Epithelial cell of alveolus of lung (primary cell): ENCODE results near the gene WDR6. TPM values are rescaled to one million over a fixed set of nuclear protein-coding genes. Genes with fewer than 3 reads are reported as not detected.

Source experiments
- total RNA-seq: library from RNA; depleted of rRNA; stranded (reverse); fragments of >200 nt; gene quantifications from 2 replicates; pipeline ENCODE4 v1.2.1, GENCODE V29; 2015

WDR6 gene, protein sequence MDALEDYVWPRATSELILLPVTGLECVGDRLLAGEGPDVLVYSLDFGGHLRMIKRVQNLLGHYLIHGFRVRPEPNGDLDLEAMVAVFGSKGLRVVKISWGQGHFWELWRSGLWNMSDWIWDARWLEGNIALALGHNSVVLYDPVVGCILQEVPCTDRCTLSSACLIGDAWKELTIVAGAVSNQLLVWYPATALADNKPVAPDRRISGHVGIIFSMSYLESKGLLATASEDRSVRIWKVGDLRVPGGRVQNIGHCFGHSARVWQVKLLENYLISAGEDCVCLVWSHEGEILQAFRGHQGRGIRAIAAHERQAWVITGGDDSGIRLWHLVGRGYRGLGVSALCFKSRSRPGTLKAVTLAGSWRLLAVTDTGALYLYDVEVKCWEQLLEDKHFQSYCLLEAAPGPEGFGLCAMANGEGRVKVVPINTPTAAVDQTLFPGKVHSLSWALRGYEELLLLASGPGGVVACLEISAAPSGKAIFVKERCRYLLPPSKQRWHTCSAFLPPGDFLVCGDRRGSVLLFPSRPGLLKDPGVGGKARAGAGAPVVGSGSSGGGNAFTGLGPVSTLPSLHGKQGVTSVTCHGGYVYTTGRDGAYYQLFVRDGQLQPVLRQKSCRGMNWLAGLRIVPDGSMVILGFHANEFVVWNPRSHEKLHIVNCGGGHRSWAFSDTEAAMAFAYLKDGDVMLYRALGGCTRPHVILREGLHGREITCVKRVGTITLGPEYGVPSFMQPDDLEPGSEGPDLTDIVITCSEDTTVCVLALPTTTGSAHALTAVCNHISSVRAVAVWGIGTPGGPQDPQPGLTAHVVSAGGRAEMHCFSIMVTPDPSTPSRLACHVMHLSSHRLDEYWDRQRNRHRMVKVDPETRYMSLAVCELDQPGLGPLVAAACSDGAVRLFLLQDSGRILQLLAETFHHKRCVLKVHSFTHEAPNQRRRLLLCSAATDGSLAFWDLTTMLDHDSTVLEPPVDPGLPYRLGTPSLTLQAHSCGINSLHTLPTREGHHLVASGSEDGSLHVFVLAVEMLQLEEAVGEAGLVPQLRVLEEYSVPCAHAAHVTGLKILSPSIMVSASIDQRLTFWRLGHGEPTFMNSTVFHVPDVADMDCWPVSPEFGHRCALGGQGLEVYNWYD
- 59.0 and 86.9 TPM in 2 replicates for total RNA-seq

GRCh38 chr3:49007068-49007770 lies at the start of gene WDR6:
WDR6 (plus strand) TSS chr3:49007391; CDS start chr3:49007432, 41 bp downstream.

DNA sequence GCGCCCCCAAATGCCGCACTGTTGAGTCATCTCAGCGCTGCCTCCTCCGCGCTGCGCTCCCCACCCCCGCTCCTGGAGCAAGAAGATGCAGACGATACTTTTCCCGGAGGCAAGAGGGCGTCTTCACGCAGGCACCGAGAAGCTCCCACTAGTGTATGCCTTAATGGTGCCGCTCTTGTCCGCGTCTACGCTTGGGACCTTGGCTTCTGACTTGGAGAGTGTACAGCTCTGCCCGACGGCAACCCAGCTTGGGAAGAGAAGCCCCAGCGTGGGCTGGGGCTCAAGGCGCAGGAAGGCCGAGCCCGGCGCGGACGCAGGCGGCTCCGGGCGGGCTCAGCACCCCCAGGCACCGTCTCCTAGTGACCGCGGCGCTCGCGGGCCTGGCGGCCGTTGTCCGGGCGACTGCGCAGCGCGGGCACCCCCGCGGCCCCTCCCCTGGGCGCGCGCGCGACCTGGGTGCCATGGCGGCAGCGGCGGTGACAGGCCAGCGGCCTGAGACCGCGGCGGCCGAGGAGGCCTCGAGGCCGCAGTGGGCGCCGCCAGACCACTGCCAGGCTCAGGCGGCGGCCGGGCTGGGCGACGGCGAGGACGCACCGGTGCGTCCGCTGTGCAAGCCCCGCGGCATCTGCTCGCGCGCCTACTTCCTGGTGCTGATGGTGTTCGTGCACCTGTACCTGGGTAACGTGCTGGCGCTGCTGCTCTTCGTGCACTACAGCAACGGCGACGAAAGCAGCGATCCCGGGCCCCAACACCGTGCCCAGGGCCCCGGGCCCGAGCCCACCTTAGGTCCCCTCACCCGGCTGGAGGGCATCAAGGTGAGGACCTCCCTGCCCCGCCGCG lies 17.2 kb upstream of the WDR6 start, which contains the start of gene P4HTM:
P4HTM (plus strand) TSS at position 446 of the 840 bp plus-strand sequence; CDS start at position 462, 16 bp downstream.

DNA sequence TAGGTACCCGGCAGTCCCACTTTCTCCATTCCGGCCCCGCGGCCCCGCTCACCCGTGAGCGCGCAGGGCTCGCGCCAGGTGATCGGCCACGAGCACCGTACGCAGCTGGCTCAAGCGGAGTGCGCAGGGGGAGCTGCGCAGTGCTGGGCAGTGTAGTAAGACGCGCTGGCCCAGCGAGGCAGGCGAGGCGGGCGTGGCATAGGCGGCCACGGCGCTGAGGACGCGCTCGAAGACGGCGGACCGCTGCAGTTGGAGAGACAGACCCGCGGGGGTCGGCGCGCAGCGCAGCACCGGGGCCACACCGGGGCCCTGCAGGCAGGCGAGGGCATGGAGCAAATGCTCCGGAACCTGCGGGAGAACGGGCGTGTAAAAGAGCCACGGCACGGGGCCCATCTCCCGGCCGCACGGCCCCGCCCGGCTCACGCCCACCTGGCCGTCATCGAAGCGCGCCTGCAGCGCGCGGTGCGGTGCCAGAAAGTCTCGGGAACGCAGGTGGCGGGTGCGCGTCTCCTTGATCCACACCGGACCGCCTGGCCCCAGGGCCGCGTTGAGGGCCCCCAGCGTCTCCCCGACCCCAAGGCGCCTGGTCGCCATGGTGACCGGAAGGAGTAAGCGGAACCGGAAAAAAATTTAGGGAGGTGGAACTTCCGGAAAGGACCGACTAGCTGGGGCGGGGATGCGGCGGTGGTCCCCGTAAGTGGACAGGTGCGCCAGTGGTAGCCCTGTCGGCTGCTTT lies 10.9 kb downstream of the WDR6 start, which contains the start of gene DALRD3:
DALRD3 (minus strand) TSS at position 610 of the 736 bp plus-strand sequence; CDS start at position 594, 16 bp downstream.

GRCh38 chr3:49021813-49022687 lies 14.9 kb downstream of the WDR6 start, which contains the start of gene NDUFAF3:
NDUFAF3 (plus strand) TSS chr3:49022121; CDS start chr3:49022145, 24 bp downstream.

GRCh38 chr3:49028673-49029562 lies 21.7 kb downstream of the WDR6 start, which contains the start of gene IMPDH2:
IMPDH2 (minus strand) TSS chr3:49029398; CDS start chr3:49029350, 48 bp downstream.

Other genes with a start within 250 kb of the WDR6 start
- gene PRKAR2A, start 159.5 kb upstream of the WDR6 start, total RNA-seq = 22.0 and 30.3 TPM in 2 replicates
- 8.9 and 12.7 TPM in 2 replicates for gene SLC25A20, start 108.5 kb upstream of the WDR6 start, total RNA-seq
- gene ARIH2, start 88.5 kb upstream of the WDR6 start, total RNA-seq = 52.2 and 85.2 TPM in 2 replicates
- 16.5 and 45.8 TPM in 2 replicates for gene P4HTM, start 17.1 kb upstream of the WDR6 start, total RNA-seq
- 34.3 and 64.6 TPM in 2 replicates for gene DALRD3, start 11.2 kb downstream of the WDR6 start, total RNA-seq
- 111 and 275 TPM in 2 replicates for gene NDUFAF3, start 14.7 kb downstream of the WDR6 start, total RNA-seq
- gene IMPDH2, start 22.0 kb downstream of the WDR6 start, total RNA-seq = 248 and 350 TPM in 2 replicates
- 63.8 and 100 TPM in 2 replicates for gene QRICH1, start 86.7 kb downstream of the WDR6 start, total RNA-seq
- gene QARS1, start 97.4 kb downstream of the WDR6 start, total RNA-seq = 316 and 341 TPM in 2 replicates
- 41.4 and 81.1 TPM in 2 replicates for gene USP19, start 113.4 kb downstream of the WDR6 start, total RNA-seq
- 246 and 364 TPM in 2 replicates for gene LAMB2, start 125.7 kb downstream of the WDR6 start, total RNA-seq
- gene CCDC71, start 158.9 kb downstream of the WDR6 start, total RNA-seq = 43.6 and 47.1 TPM in 2 replicates
- 15.4 and 42.7 TPM in 2 replicates for gene KLHDC8B, start 164.2 kb downstream of the WDR6 start, total RNA-seq